Vagina (tissue), 2 donors: ENCODE measurements around the gene NOP56.

Experiments used
- CTCF ChIP-seq, 3 experiments: fragments of 450-650 bp in 2 of 3; fragments of 200-600 bp in 1 of 3; sonication (generic) in 1 of 3; IDR thresholded peaks; one replicate each; pipeline ENCODE4 v1.5.1; 2017 to 2019; ENCODE audit warnings: antibody characterized with exemption in 3 of 3, mild to moderate bottlenecking in 2 of 3, moderate library complexity in 2 of 3
- POLR2A ChIP-seq, 2 donors: fragments of 450-650 bp; IDR thresholded peaks; one replicate each; pipeline ENCODE4 v1.6.1; 2017; ENCODE audit warnings: antibody characterized with exemption in 2 of 2, mild to moderate bottlenecking in 2 of 2, moderate library complexity in 2 of 2
- POLR2AphosphoS5 ChIP-seq, 2 donors: sonication (generic); formaldehyde crosslinking; IDR thresholded peaks; one replicate each; pipeline ENCODE4 v1.9.0; 2017; ENCODE audit warnings: antibody characterized with exemption in 2 of 2, mild to moderate bottlenecking in 2 of 2, low read depth in 1 of 2; ENCODE audit not compliant: insufficient read depth in 1 of 2

DNA sequence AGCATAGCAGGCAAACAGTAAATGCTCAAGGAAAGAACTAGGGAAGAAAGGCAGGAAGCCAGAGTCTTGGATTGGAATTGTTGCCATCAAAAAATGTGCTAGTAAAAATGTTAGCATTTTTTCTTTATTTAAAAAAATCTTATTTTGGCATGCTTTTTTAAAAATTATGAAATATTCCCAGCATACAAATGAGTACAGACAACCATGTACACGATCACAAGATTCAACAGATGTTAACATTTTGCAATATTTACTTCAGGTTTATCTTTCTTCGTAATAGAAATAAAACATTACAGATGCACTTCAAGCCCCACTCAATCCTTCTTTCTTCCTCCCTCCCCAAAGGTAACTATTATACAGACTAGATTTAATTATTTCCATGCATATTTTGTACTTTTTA lies 27.4 kb upstream of the NOP56 start:
- TF ChIP-seq POLR2AphosphoS5 (IDR thresholded peaks at IDR 0.05; ENCODE audit: insufficient read depth in 1 of 2, low read depth in 1 of 2) = no peak
- no peak for TF ChIP-seq CTCF (IDR thresholded peaks at IDR 0.05)
- no peak for TF ChIP-seq POLR2A (IDR thresholded peaks at IDR 0.05)
